GM21367 (cell line): Measurements from ENCODE around the gene FUT7.
"Not testable (repeated sequence)": the region's sequence is repeated elsewhere in the genome, so short reads cannot be mapped to it uniquely, and the experiment has no call there.

Source experiments
- ATAC-seq: cut with Tn5 transposase; IDR thresholded peaks from one replicate; pipeline ENCODE4 v1.9.1; 2021; ENCODE audit not compliant: unreplicated experiment

FUT7 gene

DNA sequence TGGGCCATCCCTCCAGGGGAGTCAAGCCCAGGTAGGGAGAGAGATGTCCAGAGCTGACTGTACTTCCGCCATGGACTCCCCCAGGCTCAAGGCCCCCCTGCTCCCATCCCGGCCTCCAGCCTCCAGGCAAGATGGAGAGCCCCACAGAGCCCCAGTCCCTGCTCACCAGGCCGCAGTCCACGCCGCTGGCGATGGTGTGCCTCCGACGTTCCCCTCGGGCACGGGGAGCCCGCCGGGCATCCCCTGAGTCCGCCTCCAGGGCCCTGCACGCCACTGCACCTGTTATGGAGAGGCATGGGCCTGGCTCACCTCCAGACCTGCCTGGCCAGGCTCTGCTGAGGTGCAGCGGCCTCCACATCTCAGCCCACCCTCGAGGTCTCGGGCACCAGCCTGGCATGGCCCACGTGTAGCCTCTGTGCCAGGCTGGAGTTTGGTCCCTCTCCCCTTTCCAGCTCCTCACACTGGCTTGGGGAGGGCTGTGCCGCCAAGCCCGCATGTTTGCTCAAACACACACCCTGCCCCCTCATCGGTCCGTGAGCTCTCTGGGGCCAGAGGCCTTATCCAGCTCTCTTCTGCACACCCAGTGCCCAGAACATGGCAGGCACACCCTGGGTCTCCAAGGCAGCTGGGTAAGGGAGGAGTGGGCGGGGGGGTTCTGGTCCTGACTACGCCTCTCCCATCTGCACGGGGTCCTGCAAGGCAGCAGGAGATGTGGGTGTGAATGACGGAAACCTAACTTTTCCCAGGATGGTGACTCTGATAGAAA is 34.4 kb upstream of the FUT7 start:
- no peak for ATAC-seq

DNA sequence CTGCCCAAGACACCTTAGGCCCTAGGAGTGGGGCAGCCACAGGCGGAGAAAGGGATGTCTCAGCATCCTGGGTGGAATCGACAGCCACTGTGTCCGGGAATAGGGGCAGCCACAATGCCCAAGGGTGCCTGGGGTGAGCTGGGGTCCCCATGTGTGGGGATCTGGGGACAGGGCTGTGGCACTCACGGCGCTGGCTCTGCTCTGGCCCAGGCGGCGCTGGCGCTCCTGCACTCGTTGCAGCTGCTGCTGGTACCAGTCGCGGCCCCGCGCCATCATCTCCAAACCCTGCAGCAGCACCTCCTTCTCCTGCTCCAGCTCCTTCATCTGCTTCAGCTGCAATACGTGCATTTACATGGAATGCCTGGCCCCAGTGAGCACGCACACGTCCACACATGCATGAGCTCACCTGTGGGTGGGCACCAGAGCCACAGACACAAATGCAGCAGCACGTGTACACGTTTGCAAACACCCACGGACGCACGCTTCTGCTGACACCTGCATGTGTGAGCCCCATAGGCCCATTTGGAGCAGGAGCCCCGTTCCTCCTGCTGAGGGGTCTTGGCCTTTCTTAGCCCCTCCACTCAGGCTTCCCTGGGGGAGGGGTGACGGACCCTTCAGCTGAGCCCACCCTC is 33.6 kb upstream of the FUT7 start:
- ATAC-seq, result no peak

DNA sequence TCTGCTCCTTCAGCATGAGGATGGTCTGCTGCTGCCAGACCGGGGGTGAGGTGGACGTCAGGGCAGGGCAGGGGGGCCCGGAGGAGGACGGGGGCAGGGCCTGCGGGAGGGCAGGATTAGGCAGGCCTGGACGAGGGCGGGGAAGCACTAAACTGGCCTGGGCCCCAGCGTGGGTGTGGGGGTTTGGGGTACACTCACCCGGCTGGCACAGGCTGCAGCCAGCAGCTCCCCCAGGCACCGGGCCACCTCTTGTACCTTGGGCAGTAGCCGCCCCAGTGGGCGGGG is 32.9 kb upstream of the FUT7 start:
- no peak for ATAC-seq

DNA sequence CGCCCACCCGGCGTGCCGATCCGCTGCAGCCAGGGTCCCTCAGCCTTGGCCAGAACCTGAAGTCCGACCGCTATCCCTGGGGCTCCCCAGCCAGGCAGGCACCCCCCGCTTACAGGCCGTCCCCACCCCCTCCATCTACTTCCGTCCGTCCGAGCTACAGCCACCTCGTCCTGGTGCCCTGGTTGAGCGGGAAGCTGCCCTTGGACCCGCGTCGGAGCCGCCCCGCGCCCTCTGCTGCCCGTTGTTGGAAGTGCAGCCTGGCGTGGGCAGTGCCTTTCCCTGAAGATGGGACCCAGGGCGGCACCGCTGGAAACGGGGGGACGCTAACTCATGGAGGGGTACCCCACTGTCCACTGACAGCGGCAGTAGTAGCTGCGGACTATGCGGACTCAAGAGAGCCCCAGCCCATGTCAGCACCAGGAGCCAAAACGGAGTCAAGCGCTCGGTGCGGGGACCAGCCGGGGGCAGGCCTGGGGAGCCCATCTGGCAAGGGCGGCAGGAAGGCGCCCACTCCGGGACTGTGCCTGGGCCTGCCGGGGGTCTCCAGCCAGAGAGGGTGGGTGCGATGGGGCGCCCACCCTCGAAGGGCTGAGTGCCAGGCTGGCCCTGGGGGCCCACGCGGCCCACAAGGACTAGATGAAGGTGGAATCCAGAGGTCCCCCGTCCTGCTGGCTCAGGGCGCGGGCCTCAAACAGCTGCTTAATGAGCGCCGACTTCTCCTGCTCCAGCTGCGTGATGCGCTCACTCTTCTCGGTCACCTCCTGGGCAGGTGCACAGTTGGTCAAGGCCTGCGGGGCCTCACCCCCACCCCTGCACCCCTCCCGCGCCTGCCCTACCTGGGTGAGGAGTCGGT is 32.4 kb upstream of the FUT7 start:
- no peak for ATAC-seq

DNA sequence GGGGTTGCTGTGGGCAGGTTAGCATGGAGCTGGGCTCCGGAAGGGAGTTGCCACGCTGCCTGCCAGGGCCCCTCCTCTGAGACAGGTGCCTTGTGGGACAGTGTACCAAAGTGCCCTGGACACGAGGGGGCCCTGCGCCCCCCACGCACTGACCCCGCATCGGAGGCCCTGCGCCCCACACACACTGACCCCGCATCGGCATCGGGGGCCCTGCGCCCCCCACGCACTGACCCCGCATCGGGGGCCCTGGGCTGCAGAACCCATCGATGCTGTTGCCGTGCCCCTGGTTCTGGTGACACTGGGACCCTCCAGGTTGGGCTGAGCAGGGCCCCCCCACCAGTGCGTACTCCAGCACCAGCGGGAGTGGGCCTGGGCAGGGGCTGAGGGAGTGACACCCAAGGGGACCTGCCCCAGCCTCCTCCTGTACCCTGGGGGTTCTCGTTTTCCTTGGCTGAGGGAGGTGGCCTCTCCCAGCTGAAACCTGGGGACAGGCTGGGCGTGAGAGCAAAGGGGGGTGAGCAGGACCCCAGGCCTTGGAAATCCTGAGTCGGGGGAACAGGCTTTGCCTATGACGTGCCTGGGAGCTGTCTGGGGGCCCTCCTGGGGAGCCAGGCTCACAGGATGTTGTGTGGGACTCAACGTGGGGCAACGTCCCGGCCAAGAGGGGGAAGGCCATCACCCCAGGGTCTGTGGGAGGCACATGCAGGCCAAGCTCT is 31.6 kb upstream of the FUT7 start:
- ATAC-seq, result no peak

DNA sequence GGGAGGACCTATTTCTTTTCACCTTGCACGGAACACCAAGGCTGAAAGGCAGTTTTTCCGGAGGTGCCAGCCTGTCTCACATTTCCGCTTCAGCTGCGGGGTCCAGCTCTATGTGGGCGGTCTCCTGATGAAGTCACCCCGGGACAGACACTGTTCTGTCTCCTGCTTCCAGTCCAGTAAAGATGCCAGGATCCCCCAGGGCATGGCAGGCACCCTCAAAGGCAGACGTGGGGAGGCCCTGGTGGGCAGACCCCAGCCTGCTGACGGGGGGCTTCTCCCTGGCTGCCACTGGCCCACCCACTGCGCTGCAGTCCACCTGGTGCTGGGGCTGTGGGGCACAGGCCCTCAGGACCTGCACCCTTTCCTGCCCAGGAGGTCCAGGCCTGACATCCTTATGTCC is 30.9 kb upstream of the FUT7 start:
- ATAC-seq, result not testable (repeated sequence)

DNA sequence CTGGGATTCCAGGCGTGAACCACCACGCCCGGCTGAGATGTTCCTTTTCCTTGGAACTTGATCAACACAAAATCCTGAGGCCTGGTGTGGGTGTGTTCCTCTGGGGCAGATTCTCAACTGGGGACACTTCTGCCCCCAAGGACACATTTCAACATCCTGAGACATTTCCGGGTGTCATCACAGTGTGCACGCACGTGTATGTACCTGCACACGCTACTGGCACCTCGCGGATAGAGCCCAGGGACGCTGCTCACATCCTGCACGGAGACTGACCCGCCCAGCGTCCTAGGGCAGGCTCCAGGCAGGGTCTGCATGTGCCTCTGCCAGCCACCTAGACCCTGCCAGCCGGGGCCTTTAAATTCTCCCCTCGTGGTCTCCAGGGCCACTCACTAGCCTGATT is 30.5 kb upstream of the FUT7 start:
- ATAC-seq, result no peak

DNA sequence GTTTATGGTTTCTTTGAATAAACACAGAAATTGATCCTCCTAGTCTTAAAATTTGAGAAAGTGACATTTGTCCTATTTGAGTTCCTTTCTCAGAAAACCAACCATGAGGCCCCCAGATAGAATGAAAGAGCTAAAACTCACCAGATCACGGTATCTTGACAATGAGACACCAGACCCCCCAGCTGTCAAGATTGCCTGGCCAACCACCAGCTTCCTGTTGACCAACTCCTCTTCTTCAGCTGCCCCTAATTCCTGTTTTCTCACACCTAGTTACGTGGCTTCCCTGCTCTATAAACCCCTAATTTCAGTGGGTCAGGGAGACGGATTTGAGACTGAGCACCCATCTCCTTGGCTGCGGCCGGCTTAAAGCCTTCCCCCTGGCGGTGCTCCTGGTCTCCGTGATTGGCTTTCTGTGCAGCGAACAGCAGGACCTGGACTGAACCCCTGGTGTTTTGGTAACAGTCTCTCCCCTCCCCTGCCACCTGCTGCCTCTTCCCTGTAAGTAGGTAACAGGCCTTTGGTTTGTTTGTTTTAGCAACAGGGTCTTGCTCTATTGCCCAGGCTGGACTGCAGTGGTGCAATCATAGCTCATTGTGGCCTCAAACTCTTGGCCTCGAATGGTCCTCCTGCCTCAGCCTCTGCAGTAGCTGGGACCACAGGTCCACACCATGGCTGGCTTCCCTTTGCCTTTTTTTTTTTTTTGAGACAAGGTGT is 26.8 kb upstream of the FUT7 start:
- ATAC-seq, result no peak

DNA sequence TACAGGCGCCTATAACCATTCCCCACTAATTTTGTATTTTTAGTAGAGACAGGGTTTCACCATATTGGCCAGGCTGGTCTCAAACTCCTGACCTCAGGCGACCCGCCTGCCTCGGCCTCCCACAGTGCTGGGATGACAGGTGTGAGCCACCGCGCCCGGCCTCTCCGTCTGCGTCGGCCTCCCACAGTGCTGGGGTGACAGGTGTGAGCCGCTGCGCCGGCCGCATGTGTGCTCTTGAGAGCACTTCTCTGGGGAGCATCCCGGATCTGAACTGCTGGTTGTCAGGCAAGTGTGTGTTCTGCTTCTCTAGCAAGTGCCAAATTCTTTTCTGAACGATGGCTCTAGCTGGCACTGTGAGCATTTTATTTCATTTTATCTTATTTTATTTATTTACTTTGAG is 25.7 kb upstream of the FUT7 start:
- no peak for ATAC-seq

DNA sequence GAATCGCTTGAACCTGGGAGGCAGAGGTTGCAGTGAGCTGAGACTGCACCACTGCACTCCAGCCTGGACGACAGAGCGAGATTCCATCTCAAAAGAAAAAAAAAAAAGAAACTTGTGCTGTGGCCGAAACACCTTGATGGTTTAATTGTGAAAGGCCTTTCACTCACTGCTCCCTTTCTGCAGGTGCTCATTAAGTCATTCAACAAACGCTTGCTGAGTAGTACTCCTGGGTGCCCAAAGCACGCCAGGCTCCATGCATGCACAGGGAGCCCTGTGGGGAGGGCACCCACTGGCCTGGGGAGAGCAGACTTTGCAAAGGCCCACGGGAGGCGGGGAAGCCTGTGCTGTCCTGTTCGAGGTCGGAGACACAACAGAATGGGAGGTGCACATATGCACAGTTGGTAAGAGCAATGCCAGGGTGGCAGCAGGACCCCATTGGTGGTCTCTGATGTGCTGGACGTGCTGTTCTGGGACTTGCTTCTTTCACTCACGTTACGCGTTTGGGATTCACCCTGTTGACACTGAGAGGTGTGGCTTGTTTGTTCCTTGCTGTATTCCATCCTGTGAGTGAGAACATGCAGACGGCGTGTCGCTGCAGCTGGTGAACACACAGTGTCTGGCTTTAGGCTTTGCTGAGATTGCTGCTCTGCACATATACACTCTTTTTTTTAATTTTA is 25.0 kb upstream of the FUT7 start:
- ATAC-seq, result no peak

DNA sequence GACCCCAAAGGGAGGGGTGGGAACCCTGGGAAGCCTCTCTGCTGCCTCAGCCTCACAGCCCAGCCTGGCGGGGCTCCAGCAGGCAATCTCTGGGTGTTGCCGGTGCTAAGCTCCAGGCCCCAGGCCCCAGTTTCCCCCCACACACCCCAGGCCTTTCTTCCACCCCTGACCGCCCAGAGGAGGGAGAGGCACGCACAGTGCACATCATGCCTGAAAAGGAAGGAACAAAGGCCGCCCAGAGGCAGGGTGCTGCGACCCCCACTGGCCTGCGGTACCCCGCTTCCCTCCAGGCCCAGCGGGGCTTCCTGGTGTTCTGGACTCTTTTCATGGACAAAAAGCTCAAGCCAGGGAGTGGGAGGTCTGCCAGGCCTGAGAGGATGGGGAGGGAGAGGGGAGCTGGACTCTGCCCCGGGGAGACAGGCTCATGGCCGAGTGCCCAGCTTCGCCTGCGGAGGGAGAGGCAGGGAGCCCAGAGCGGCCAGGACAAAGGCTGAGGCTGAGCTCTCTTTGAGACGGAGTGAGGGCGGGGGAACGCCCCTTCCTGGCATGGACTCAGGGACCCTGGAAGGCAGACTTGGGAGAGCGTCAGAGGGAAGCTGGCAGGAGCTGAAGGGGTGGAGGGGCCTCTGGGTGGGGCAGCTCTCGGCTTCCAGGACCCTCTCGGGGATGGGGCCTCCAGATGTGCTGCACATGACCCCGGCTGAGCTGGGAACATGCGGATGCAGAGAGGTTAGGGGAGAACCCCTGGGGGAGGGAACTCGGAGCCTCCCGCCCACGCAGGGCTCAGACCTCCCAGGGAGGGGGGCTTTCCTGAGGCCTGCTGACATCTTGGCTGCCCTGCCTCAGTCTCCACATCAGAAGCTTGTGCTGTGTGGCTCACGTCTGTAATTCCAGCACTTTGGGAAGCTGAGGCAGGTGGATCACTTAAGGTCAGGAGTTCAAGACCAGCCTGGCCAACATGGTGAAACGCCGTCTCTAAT is 23.8 kb upstream of the FUT7 start:
- no peak for ATAC-seq

DNA sequence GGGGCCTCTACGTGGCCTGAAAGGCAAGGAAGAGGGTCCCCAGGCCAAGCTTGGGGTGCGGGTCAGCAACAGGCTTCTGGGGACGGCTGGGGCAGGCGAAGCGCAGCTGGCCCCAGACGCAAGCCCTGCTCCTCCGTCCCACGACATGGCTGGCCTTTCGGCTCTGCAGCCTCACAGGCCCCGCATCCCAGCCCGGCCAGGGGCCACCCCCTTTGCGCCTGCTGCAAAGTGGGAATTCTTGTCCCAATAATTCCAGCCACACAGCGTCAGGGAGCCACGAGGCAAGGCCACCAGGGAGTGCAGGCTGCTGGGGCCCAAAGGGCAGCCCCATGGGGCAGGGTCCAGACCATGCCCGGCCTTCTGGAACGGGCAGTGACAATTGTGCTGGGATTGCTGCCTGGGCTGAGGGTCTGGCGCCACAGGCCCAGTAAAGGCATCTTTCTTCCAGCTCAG is 23.1 kb upstream of the FUT7 start:
- no peak for ATAC-seq

DNA sequence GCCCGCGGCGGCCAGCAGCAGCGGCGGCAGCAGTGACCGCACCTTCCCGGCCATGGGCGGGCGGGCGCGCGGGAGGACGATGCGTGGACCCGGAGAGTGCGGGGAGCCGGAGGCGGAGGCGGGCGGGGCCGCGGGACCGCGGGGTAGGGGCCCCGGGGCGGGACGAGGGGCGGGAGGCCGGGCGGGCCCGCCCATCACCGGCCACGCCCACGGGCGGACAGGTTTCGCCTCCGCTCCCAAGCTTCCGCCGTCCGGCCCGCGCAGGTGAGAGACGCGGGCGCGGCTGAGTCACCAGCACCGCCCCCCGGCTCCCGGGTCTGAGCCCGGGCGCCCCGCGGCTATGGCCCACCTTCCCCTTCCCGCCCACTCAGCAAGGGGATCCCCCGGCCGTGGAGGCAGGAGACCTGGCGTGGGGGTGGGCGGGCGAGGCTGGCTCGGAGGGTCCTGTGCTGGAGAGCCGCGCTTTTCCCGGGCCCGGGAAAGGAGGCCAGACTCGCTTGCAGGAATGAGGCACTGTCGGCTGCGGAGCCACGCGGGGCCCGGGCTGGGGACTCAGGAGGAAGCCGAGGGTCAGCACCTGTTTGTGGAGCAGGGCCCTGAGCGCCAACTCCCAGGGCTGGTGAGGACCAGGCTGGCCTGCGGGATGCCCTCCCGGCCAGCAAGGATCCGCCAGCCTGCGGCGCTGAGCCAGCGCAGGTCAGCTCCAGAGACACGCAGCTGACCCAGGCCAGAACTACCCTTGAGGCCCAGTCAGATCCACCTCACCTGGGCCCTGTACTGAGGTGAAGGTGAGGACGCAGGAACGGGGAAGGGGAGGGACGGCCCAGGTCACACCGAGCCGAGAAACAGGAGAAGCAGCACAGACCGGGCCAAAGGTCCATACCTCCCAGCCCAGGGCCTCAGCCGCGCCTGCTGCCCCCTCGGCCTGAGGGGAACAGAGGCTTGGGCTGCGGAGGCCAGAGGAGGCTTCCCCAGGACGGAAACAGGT is 22.4 kb upstream of the FUT7 start, which contains the start of gene ENTPD2:
TSS of gene ENTPD2 (minus strand) at position 118 of the 988 bp plus-strand sequence. CDS start at position 54, 64 bp downstream.
- ATAC-seq, result no peak

DNA sequence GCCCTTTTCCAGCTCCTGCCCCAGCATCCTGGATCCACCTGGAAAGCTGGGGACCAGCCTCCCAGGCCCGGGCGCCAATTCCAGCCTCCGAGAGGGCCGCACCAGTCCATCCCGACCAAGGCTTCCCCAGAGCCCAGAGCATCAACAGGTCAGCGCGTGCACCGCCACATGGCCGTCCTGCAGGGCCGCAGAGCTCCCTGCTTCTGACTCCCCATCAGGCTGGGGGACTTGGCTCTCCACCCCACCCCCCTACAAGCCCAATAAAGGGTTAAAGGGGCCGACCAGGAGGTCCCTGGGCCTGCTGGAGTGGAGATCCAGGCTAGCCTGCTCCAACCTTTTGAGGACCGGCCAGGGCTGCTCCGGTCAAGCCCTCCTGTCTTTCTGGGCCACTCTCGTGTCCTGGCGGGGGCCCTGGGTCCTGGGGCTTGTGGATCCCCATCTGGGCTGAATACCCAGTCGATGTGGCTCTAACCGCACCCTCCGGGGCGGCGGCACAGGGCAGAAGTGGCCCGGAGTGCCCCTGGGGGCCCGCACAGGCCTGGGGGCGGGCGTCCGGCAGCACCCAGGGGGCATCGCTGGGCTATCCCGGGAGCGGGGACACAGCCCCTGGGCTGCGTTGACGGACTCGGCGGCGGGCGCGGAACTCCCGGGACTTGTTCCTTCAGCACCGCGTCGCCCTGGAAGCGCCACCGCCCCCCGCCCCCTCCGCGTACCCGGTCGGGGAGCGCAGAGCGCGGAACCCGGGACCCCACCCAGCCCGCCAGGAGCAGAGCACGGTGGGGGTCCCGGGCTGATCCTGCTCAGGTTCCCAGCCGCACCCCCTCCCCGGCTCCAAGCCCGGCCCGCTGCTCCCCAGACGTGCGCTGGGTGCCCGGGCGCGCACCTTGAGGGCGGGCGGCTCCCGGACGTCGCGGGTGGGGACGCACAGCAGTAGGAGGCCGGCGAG is 21.4 kb upstream of the FUT7 start:
- ATAC-seq, result no peak

DNA sequence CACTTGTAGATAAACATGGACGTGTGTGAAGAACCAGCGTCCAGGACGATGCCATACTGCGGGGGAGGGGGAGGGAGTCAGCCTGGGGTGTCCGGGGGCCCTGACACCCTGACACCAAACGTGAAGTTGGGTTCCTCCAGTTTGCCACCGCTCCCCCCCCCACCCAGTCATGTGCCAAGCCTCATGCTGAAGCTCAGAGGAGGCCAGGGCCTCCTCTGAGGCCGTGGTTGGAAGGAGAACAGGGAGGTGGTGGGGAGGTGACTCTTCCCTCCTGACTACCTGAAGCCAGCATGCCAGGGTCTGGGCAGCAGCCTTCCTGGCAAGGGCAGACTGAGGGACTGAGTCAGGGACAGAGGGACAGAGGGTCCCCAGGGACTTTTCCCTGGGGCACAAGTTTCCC is 20.4 kb upstream of the FUT7 start:
- ATAC-seq, result no peak

DNA sequence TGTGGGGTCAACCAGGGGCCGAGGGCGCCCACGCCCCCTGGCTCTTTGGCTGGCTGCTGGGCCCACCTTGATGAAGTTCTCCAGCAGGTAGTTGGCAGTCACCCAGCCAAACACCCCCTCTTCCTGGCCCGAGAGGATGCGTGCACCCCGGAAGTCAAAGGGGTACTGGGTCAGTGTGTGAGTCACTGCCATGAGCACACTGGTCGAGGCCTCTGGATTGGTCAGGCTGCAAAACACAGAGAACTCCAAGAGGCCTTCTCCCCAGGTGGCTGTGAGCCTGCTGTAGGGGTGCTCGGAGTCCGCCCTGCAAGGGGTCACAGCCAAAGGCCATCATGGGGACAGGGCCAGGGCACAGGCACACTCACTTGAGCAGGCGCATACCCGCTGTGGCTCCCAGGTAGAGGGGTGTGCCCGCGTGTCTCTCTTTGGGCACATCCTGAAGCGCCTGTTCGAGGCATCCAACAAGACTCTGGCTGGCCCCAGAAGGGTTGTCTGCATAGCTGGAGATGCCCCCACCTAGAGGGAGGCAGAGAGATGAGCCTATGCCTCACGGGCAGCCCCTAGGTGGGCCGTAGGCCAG is 19.3 kb upstream of the FUT7 start:
- ATAC-seq, result no peak
